ENCODE data around the gene HSPE1. TPM values are rescaled to one million over a fixed set of nuclear protein-coding genes. Genes with fewer than 3 reads are reported as not detected.

HSPE1 gene
- total RNA-seq, 4 donors from 2014 or later = 23.8 to 95.4 (median 67.8) TPM

GRCh38 chr2:197453914-197454398, 46.2 kb upstream of the HSPE1 start:
- no peaks in the 10 kb centered on the region for H3K9me3 ChIP-seq
- peak overlapping the region; percentile 94 to 98 (median 98) for H3K27ac ChIP-seq
- no peaks in the 10 kb centered on the region for H3K36me3 ChIP-seq
- H3K4me1 ChIP-seq = peaks cover 0 to 15% (median 5%) of the 10 kb centered on the region in 4 donors
- no peak for DNase-seq
- peak overlapping the region; percentile 67 to 86 (median 80) for H3K4me3 ChIP-seq
- TF ChIP-seq CTCF (IDR thresholded peaks at IDR 0.05) (no peak), POLR2A (IDR thresholded peaks at IDR 0.05) (no peak)
- no peaks in the 10 kb centered on the region for H3K27me3 ChIP-seq

GRCh38 chr2:197454923-197455322, 45.3 kb upstream of the HSPE1 start:
- Histone ChIP-seq H3K36me3 (peaks cover 0 to 5% (median 0%) of the 10 kb centered on the region in 3 donors), H3K27ac (no peak overlapping the region), H3K4me3 (peak overlapping the region in 2 of 4 donors; percentile 67 to 79), H3K9me3 (no peaks in the 10 kb centered on the region), H3K27me3 (no peaks in the 10 kb centered on the region), H3K4me1 (peaks cover 0 to 15% (median 5%) of the 10 kb centered on the region in 4 donors)
- DNase-seq = no peak
- TF ChIP-seq CTCF (IDR thresholded peaks at IDR 0.05) (no peak), POLR2A (IDR thresholded peaks at IDR 0.05) (no peak)

- Histone ChIP-seq H3K4me3 (no peak overlapping the region), H3K27ac (no peak overlapping the region), H3K9me3 (no peaks in the 10 kb centered on the region), H3K4me1 (peaks cover 0 to 15% (median 7%) of the 10 kb centered on the region in 4 donors), H3K27me3 (no peaks in the 10 kb centered on the region), H3K36me3 (peaks cover 0 to 10% (median 0%) of the 10 kb centered on the region in 3 donors)
- DNase-seq = no peak
- TF ChIP-seq CTCF (IDR thresholded peaks at IDR 0.05) = no peak
Measured at GRCh38 chr2:197455428-197455827, 44.8 kb upstream of the HSPE1 start.

- Histone ChIP-seq H3K4me3 (peak overlapping the region in 1 of 4 donors; percentile 3), H3K27me3 (no peaks in the 10 kb centered on the region), H3K9me3 (no peaks in the 10 kb centered on the region), H3K36me3 (peaks cover 0 to 58% (median 0%) of the 10 kb centered on the region in 3 donors), H3K27ac (peak overlapping the region in 3 of 4 donors; percentile 11 to 74 (median 46)), H3K4me1 (peaks cover 0 to 16% (median 0%) of the 10 kb centered on the region in 4 donors)
- DNase-seq = no peak
- TF ChIP-seq POLR2A (IDR thresholded peaks at IDR 0.05) = no peak
- TF ChIP-seq CTCF (IDR thresholded peaks at IDR 0.05) = no peak
Measured at GRCh38 chr2:197460649-197461048, 39.5 kb upstream of the HSPE1 start.

GRCh38 chr2:197461057-197461456, 39.1 kb upstream of the HSPE1 start:
- no peak for TF ChIP-seq CTCF (IDR thresholded peaks at IDR 0.05)
- TF ChIP-seq POLR2A (IDR thresholded peaks at IDR 0.05) = no peak
- DNase-seq = no peak
- peaks cover 0 to 62% (median 0%) of the 10 kb centered on the region in 3 donors for H3K36me3 ChIP-seq
- peak overlapping the region in 1 of 4 donors; percentile 3 for H3K4me3 ChIP-seq
- H3K9me3 ChIP-seq = no peaks in the 10 kb centered on the region
- no peaks in the 10 kb centered on the region for H3K27me3 ChIP-seq
- peak overlapping the region in 3 of 4 donors; percentile 11 to 74 (median 46) for H3K27ac ChIP-seq
- peaks cover 0 to 16% (median 0%) of the 10 kb centered on the region in 4 donors for H3K4me1 ChIP-seq
